Keratinocyte (primary cell): Measurements from ENCODE around the gene FAM124A. TPM values are rescaled to one million over a fixed set of nuclear protein-coding genes. Genes with fewer than 3 reads are reported as not detected.

Experiments
- DNase-seq: peaks from one replicate; pipeline ENCODE4 v3.0.0-alpha.2; 2011; ENCODE audit warnings: low read depth, missing footprints, low spot score
- FAIRE-seq: peaks from 2 replicates; lab custom pipeline; 2011; peaks lifted over from hg19 to GRCh38; lab: Jason Lieb, UNC
- H2AFZ ChIP-seq: 2 replicates; pipeline ENCODE4 v1.6.0; 2012; ENCODE audit warnings: low read length, control low read depth, inconsistent platforms; ENCODE audit not compliant: control insufficient read depth
- H3K27ac ChIP-seq: 2 replicates; pipeline ENCODE4 v1.5.1; 2011; ENCODE audit warnings: low read length; ENCODE audit not compliant: control insufficient read depth, insufficient read depth
- H3K27me3 ChIP-seq: 3 replicates; pipeline ENCODE4 v1.6.0; 2011; ENCODE audit warnings: low read length; ENCODE audit not compliant: control insufficient read depth, insufficient read depth; ENCODE audit errors: extremely low read depth
- H3K36me3 ChIP-seq, 2 experiments: 2 replicates in 1 of 2; 3 replicates in 1 of 2; pipeline ENCODE4 v1.5.1; 2011; ENCODE audit warnings: low read length in 2 of 2, mild to moderate bottlenecking in 1 of 2; ENCODE audit not compliant: control insufficient read depth in 2 of 2, insufficient read depth in 2 of 2; ENCODE audit errors: extremely low read depth in 1 of 2
- H3K4me1 ChIP-seq: 3 replicates; pipeline ENCODE4 v1.5.1; 2011; ENCODE audit warnings: low read length; ENCODE audit not compliant: control insufficient read depth, insufficient read depth; ENCODE audit errors: extremely low read depth
- H3K4me2 ChIP-seq: 3 replicates; pipeline ENCODE4 v1.6.0; 2011; ENCODE audit warnings: low read depth, low read length; ENCODE audit not compliant: control insufficient read depth, insufficient read depth; ENCODE audit errors: extremely low read depth
- H3K4me3 ChIP-seq, 3 experiments: fragments of 200-600 bp in 1 of 3; sonication (generic) in 1 of 3; 2 replicates in 2 of 3; 3 replicates in 1 of 3; pipeline ENCODE4 v1.5.1; 2011 to 2016; ENCODE audit warnings: low read length in 3 of 3, mild to moderate bottlenecking in 3 of 3, control low read depth in 2 of 3, inconsistent platforms in 1 of 3, low read depth in 1 of 3, mixed read lengths in 1 of 3, mixed run types in 1 of 3, moderate library complexity in 1 of 3; ENCODE audit not compliant: control insufficient read depth in 2 of 3, insufficient read depth in 2 of 3; ENCODE audit errors: extremely low read depth in 1 of 3
- H3K79me2 ChIP-seq: 2 replicates; pipeline ENCODE4 v1.6.0; 2012; ENCODE audit warnings: low read length; ENCODE audit not compliant: control insufficient read depth, insufficient read depth
- H3K9ac ChIP-seq: 3 replicates; pipeline ENCODE4 v1.6.0; 2011; ENCODE audit warnings: low read length; ENCODE audit not compliant: control insufficient read depth, insufficient read depth; ENCODE audit errors: extremely low read depth
- H3K9me1 ChIP-seq: 3 replicates; pipeline ENCODE4 v1.6.0; 2011; ENCODE audit warnings: low read length; ENCODE audit not compliant: control insufficient read depth, insufficient read depth; ENCODE audit errors: extremely low read depth
- H3K9me3 ChIP-seq: 2 replicates; pipeline ENCODE4 v1.5.1; 2012; ENCODE audit warnings: low read depth, low read length; ENCODE audit not compliant: control insufficient read depth
- H4K20me1 ChIP-seq: 3 replicates; pipeline ENCODE4 v1.6.0; 2011; ENCODE audit warnings: low read length; ENCODE audit not compliant: control insufficient read depth, insufficient read depth; ENCODE audit errors: extremely low read depth
- EZH2 ChIP-seq: IDR thresholded peaks from one replicate; pipeline ENCODE4 v1.6.1; 2012; ENCODE audit warnings: inconsistent platforms, mild to moderate bottlenecking, low read length, moderate library complexity
- dilution Hi-C: fragments of 300-500 bp; cut with MboI; formaldehyde crosslinking; loops from one replicate; pipeline ENCODE4 v1.7.0; 2020; ENCODE audit warnings: low sequenced_read_pairs; ENCODE audit not compliant: extremely low pct_ligation_motif_present
- polyA plus RNA-seq, 5 experiments: library from polyadenylated mRNA; depleted of rRNA in 3 of 5; stranded (reverse) in 3 of 5; stranded (forward) in 1 of 5; unstranded in 1 of 5; fragments of >200 nt; gene quantifications; 1 replicate in 1 of 5; 2 replicates in 3 of 5; 3 replicates in 1 of 5; pipeline versions ENCODE4 v1.2.1 to v1.2.3, GENCODE V29; 2011 to 2012; ENCODE audit warnings: missing spikeins in 2 of 5, low read depth in 1 of 5, low replicate concordance in 1 of 5
- TF ChIP-seq, protein P1 (sequence below), 3 experiments: IDR thresholded peaks in 1 of 3; conservative IDR thresholded peaks in 1 of 3; optimal IDR thresholded peaks in 1 of 3; 2 replicates in 2 of 3; 3 replicates in 1 of 3; pipeline versions ENCODE3 to v1.5.1; 2011; ENCODE audit warnings: low read length in 3 of 3, mild to moderate bottlenecking in 3 of 3, moderate library complexity in 2 of 3, control low read depth in 1 of 3, inconsistent platforms in 1 of 3; ENCODE audit not compliant: insufficient read depth in 2 of 3; ENCODE audit errors: extremely low read depth in 1 of 3

FAM124A gene
- polyA plus RNA-seq, 1 donor (not counting 4 experiments of a cell fraction or from before 2014, with no cell fraction given) = 0.05 TPM

DNA sequence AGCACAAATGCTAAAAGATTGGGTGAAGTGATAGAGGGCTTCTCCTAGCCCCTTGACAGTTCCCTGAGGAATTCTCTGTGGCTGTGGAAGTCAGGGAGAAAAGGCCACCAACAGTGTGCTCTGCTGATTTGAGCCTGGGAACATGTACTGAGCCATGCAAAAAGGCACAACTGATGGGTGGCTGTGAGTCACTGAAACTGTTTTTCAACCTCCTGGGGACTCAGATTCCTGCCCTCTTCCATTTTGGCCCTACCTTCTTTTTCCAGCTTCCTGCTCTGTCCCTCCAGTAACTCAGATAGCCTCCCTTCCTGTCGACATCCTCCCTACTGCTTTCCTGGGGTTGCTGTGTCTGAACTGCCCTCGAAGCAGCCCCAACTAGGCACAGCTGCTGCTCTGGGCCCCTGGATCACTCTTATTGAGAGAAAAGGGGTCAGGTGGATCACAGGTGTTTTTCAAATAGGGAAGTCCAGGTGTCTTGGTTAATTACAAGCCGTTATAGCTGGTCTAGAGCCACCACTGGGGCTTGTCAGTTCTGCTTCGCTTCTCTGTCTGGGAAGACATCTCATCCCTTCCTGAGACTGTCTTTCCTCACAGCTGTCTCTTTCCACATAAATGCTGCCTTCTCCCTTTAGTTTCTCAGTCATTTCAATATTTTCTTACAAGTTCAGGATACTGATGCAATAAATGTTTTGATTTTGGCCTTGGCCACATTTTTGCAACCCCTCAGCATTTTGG, 13.7 kb downstream of the FAM124A start:
- H4K20me1 ChIP-seq = no peaks in the 10 kb centered on the region
- no peaks in the 10 kb centered on the region for H3K9me3 ChIP-seq
- no peak for DNase-seq
- H3K27me3 ChIP-seq = peaks cover 41% of the 10 kb centered on the region
- FAIRE-seq = no peak
- no peak overlapping the region for H3K27ac ChIP-seq
- H2AFZ ChIP-seq = no peak overlapping the region
- dilution Hi-C loops = no loop called here
- no peaks in the 10 kb centered on the region for H3K79me2 ChIP-seq
- H3K36me3 ChIP-seq = no peaks in the 10 kb centered on the region
- H3K9ac ChIP-seq = no peak overlapping the region
- H3K4me3 ChIP-seq = no peak overlapping the region
- no peak for TF ChIP-seq EZH2
- TF ChIP-seq, protein P1, sequence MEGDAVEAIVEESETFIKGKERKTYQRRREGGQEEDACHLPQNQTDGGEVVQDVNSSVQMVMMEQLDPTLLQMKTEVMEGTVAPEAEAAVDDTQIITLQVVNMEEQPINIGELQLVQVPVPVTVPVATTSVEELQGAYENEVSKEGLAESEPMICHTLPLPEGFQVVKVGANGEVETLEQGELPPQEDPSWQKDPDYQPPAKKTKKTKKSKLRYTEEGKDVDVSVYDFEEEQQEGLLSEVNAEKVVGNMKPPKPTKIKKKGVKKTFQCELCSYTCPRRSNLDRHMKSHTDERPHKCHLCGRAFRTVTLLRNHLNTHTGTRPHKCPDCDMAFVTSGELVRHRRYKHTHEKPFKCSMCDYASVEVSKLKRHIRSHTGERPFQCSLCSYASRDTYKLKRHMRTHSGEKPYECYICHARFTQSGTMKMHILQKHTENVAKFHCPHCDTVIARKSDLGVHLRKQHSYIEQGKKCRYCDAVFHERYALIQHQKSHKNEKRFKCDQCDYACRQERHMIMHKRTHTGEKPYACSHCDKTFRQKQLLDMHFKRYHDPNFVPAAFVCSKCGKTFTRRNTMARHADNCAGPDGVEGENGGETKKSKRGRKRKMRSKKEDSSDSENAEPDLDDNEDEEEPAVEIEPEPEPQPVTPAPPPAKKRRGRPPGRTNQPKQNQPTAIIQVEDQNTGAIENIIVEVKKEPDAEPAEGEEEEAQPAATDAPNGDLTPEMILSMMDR (optimal IDR thresholded peaks at IDR 0.05 in 1 of 3, IDR thresholded peaks at IDR 0.05 in 1 of 3, conservative IDR thresholded peaks at IDR 0.05 in 1 of 3; ENCODE audit: extremely low read depth in 1 of 3, insufficient read depth in 2 of 3, low read length in 3 of 3) = no peak
- H3K9me1 ChIP-seq = no peaks in the 10 kb centered on the region
- no peak overlapping the region for H3K4me2 ChIP-seq
- no peaks in the 10 kb centered on the region for H3K4me1 ChIP-seq

- no peak for FAIRE-seq
- Histone ChIP-seq H3K36me3 (no peaks in the 10 kb centered on the region), H3K79me2 (no peaks in the 10 kb centered on the region), H3K9me1 (no peaks in the 10 kb centered on the region), H4K20me1 (no peaks in the 10 kb centered on the region), H3K4me2 (no peak overlapping the region), H3K27ac (no peak overlapping the region), H3K9ac (no peak overlapping the region), H3K9me3 (no peaks in the 10 kb centered on the region), H2AFZ (no peak overlapping the region), H3K27me3 (peaks cover 38% of the 10 kb centered on the region), H3K4me3 (no peak overlapping the region), H3K4me1 (no peaks in the 10 kb centered on the region)
- TF ChIP-seq, protein P1 (optimal IDR thresholded peaks at IDR 0.05 in 1 of 3, IDR thresholded peaks at IDR 0.05 in 1 of 3, conservative IDR thresholded peaks at IDR 0.05 in 1 of 3; ENCODE audit: extremely low read depth in 1 of 3, insufficient read depth in 2 of 3, low read length in 3 of 3) = no peak
- no peak for DNase-seq
- dilution Hi-C loops = no loop called here
Observed at GRCh38 chr13:51236491-51236792, 14.2 kb downstream of the FAM124A start.
